Fibroblast of the aortic adventitia (primary cell): ENCODE results near the gene ASXL1. TPM values are rescaled to one million over a fixed set of nuclear protein-coding genes. Genes with fewer than 3 reads are reported as not detected.

Experiments
- DNase-seq: peaks from one replicate; pipeline ENCODE4 v3.0.0-alpha.2; 2010; ENCODE audit warnings: low read depth
- H3K4me3 ChIP-seq: 2 replicates; pipeline ENCODE4 v1.5.1; 2011; ENCODE audit warnings: low read depth, mild to moderate bottlenecking, control low read depth, low read length, moderate library complexity
- total RNA-seq: library from RNA; depleted of rRNA; stranded (reverse); fragments of >200 nt; gene quantifications from 2 replicates; pipeline ENCODE4 v1.2.3, GENCODE V29; 2012; ENCODE audit warnings: low replicate concordance
- TF ChIP-seq, protein P1 (sequence below): IDR thresholded peaks from 2 replicates; pipeline ENCODE4 v1.5.1; 2011; ENCODE audit warnings: mild to moderate bottlenecking, low read length, control low read depth, inconsistent platforms; ENCODE audit not compliant: insufficient read depth

The ASXL1 gene
- total RNA-seq, 1 donor, result 57.4 TPM

DNA sequence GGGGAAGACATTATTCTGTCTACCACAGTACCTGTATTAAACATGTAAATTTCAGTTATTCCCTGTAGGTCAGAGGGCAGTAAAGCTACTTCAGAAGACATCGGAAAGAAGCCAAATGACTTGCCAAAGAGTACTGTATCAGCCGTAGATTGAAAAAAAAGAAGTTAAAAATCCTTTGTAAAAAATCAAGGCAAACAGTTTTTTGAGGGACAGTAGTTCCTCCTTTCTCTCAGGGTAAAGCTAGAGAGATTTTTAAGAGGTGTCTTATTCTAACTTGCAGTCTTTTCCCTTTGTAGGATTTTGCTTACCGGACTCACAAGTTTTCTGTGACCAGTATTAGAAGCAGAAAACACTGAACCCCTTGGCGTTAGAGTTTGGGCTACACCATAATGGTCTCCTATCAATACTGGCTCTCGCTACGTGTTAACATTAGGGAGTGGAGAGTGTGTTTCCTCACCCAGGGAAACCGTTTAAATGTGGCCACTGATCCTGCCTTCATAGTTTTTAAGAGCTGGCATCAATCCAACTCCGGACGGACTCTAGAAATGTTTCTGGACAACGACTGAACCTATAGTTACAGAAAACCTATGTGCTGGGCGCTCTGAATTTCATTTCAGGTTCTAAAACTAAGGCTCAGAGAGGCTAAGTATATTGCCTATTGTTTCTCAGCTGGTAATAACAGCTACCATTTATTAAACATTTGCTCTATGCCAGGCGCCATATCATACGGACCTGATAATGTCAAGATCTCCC lies 1.3 kb upstream of the ASXL1 start:
- TF ChIP-seq, protein P1, sequence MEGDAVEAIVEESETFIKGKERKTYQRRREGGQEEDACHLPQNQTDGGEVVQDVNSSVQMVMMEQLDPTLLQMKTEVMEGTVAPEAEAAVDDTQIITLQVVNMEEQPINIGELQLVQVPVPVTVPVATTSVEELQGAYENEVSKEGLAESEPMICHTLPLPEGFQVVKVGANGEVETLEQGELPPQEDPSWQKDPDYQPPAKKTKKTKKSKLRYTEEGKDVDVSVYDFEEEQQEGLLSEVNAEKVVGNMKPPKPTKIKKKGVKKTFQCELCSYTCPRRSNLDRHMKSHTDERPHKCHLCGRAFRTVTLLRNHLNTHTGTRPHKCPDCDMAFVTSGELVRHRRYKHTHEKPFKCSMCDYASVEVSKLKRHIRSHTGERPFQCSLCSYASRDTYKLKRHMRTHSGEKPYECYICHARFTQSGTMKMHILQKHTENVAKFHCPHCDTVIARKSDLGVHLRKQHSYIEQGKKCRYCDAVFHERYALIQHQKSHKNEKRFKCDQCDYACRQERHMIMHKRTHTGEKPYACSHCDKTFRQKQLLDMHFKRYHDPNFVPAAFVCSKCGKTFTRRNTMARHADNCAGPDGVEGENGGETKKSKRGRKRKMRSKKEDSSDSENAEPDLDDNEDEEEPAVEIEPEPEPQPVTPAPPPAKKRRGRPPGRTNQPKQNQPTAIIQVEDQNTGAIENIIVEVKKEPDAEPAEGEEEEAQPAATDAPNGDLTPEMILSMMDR, result no peak
- DNase-seq, result peak; percentile 43

DNA sequence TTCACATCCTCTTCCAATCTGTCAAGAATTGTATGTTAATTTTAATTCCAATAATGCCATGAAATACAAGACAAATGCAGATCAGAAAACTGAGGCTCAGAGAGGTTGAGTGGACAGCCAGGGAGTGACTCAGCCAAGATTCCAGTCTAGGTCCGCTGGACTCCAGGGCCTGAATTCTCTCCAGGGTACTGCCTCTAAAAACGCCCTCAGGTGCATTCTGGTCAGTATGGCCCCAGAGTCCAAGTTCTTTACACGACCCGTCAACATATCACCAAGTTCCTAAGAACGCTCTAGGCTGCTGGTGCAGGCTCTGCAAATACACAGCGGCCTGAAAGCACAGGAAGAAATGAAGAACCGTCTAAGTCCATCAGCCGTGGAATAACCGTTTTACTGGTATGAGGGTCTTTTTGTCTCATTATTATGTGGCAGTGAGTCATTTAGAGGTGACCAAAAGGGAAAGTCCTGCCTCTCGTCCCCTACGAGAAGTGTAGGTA lies 709 bp upstream of the ASXL1 start:
- H3K4me3 ChIP-seq, result peak overlapping the region; percentile 88
- DNase-seq, result peak; percentile 58
- TF ChIP-seq, protein P1, result no peak

More for the DNA sequence above, 1.3 kb upstream of the ASXL1 start:
- H3K4me3 ChIP-seq, result peak overlapping the region; percentile 88

DNA sequence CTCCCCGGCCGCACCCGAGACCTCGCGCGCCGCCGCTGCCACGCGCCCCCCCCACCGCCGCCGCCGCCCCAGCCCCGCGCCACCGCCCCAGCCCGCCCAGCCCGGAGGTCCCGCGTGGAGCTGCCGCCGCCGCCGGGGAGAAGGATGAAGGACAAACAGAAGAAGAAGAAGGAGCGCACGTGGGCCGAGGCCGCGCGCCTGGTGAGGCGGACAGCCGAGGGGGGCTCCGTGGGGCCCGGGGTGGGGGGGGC lies 426 bp downstream of the ASXL1 start:
- TF ChIP-seq, protein P1, result no peak
- H3K4me3 ChIP-seq, result peak overlapping the region; percentile 88
- DNase-seq, result no peak

DNA sequence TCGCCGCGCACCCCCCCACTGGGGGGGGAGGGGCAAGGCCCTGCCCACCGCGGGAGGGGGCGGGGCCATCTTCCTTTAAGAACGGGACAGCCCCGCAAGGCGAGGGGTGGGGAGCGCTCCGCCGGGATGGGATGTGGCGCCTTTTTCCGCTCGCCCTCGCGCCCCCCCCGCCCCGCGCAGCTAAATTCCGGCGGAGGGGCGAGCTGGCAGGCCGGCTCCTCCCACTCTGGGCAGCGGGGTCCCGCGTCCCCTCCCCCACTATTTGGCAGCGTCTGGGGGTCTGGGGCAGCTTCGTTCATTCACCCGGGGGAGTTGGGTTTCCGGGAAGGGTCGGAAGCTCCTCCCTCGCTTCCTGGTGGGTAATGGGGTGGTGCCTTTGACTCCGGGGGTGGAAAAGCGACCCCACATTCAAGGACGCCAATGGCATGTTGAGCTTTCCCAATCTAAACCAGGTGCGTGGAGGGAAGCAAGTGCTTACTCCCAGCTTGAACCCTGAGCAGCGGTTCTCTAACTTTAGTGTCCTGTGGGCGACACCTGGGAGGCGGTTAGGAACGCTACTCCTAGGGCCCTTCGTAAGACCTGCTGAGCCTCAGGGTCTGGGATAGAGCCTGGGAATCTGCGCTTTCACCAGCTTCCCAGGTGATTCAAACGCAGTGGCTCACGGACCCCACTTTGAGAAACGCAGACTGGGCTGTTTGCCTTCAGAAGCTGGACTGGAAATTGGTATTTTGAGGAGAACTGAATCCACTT lies 927 bp downstream of the ASXL1 start:
- peak; percentile 55 for DNase-seq
- TF ChIP-seq, protein P1, result no peak
- H3K4me3 ChIP-seq, result peak overlapping the region; percentile 88

DNA sequence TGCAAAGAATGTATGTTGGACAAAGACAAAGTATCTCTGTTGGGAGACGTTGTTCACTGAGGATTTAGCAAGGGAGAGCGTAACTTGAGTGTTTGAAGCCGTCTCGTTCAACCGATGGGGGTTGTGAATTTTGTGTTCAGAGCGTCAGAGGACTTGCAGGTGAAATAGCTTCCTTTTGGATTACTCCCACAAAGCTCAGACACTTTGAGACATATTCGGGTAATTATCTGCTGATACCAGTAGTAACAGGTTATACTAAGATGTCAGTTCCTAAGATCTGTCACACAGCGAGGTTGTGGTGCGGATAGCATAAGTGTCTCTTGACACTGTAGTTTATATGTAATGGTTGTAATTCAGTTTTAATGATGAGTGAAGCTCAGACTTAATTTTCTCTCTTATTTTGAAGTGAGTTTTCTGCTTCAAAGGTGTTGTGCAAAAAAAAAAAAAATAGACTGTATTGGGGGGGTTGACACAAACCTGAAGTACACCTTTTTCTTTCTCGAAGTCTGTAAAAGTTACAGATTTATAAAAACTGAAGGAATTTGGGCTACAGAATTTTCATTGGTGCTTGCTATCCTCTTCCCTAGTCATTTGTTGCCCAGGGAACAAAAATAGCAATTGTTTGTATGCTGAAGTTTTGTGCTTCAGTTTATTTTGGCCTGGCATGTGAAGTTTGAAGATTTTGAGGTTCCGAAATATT lies 1.7 kb downstream of the ASXL1 start:
- TF ChIP-seq, protein P1, result no peak
- H3K4me3 ChIP-seq, result peak overlapping the region; percentile 88
- peak; percentile 40 for DNase-seq

DNA sequence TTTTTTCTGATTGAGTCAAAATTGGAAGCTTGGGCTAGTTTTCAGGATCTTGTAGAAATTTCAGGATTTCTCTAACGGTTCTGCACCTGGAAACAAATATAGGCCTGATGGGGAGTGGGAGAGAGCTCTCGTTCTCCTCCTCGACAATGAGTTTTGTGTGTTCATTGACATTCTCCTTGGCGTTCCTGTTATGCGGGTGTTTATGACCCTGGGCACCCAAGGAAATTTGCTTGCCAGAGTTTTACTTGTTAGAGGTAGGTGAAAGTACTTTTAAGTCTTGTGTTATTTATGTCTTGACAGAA lies 2.2 kb downstream of the ASXL1 start:
- TF ChIP-seq, protein P1, result no peak
- peak overlapping the region; percentile 88 for H3K4me3 ChIP-seq
- DNase-seq, result no peak
